IPS-20b (cell line): ENCODE measurements around the gene RRP12.
A peak's percentile ranks its signal among the peaks of the same experiment; 100 is the strongest.

Experiments used
- H3K27ac ChIP-seq: one replicate; pipeline ENCODE4 v1.5.1; 2013; ENCODE audit warnings: low read length
- H3K27me3 ChIP-seq: 2 replicates; pipeline ENCODE4 v1.6.1; 2013; ENCODE audit warnings: mild to moderate bottlenecking, low read length, inconsistent platforms; ENCODE audit not compliant: insufficient read depth
- H3K36me3 ChIP-seq: 2 replicates; pipeline ENCODE4 v1.6.1; 2013; ENCODE audit warnings: low read depth, mild to moderate bottlenecking, inconsistent platforms, low read length, moderate library complexity; ENCODE audit not compliant: insufficient read depth
- H3K4me1 ChIP-seq: 2 replicates; pipeline ENCODE4 v1.6.1; 2013; ENCODE audit warnings: mild to moderate bottlenecking, control low read depth, inconsistent platforms, low read length, moderate library complexity; ENCODE audit not compliant: insufficient read depth
- H3K4me3 ChIP-seq: 2 replicates; pipeline ENCODE4 v1.5.1; 2013; ENCODE audit warnings: mild to moderate bottlenecking, low read length, inconsistent platforms
- H3K9ac ChIP-seq: 2 replicates; pipeline ENCODE4 v1.6.1; 2013; ENCODE audit warnings: low read depth, mild to moderate bottlenecking, inconsistent platforms, low read length, moderate library complexity
- H3K9me3 ChIP-seq: 2 replicates; pipeline ENCODE4 v1.6.1; 2013; ENCODE audit warnings: mild to moderate bottlenecking, low read depth, low read length, inconsistent platforms; ENCODE audit not compliant: insufficient read depth

Gene RRP12, protein sequence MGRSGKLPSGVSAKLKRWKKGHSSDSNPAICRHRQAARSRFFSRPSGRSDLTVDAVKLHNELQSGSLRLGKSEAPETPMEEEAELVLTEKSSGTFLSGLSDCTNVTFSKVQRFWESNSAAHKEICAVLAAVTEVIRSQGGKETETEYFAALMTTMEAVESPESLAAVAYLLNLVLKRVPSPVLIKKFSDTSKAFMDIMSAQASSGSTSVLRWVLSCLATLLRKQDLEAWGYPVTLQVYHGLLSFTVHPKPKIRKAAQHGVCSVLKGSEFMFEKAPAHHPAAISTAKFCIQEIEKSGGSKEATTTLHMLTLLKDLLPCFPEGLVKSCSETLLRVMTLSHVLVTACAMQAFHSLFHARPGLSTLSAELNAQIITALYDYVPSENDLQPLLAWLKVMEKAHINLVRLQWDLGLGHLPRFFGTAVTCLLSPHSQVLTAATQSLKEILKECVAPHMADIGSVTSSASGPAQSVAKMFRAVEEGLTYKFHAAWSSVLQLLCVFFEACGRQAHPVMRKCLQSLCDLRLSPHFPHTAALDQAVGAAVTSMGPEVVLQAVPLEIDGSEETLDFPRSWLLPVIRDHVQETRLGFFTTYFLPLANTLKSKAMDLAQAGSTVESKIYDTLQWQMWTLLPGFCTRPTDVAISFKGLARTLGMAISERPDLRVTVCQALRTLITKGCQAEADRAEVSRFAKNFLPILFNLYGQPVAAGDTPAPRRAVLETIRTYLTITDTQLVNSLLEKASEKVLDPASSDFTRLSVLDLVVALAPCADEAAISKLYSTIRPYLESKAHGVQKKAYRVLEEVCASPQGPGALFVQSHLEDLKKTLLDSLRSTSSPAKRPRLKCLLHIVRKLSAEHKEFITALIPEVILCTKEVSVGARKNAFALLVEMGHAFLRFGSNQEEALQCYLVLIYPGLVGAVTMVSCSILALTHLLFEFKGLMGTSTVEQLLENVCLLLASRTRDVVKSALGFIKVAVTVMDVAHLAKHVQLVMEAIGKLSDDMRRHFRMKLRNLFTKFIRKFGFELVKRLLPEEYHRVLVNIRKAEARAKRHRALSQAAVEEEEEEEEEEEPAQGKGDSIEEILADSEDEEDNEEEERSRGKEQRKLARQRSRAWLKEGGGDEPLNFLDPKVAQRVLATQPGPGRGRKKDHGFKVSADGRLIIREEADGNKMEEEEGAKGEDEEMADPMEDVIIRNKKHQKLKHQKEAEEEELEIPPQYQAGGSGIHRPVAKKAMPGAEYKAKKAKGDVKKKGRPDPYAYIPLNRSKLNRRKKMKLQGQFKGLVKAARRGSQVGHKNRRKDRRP (N-terminal part only)

DNA sequence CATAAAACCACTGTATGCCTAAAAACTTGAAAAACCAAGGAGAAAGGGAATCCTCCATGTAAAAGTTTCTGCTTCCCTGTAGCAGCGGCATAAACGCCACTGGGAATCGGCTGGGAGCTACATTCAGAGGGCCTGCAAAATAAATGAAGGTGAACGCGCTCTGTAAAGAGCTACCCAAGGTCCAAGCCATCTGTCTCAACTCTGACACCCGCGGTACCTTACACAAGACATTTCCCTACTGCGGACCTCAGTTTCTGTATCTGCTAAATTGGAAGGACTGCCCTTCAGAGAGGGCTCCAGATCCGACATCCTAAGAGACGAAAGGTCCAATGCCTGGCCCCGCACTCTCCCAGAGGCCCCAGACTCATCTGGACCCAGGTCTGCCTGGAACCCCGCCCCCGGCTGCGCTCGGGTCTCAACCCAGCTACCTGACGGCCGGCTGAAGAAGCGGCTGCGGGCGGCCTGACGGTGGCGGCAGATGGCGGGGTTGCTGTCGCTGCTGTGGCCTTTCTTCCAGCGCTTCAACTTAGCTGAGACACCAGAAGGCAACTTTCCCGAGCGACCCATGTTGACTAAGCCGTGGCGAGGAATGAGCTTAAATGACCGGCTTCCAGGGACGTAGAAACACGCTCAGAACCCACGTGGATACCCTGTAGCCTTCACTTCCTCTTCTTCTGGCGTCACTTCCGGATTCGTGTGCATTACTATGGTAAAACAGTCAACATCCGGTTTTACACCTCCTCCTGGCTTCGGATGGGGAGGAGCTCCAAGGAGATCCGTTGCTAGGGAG, at the start of gene RRP12:
RRP12 (minus strand) TSS at position 676 of the 790 bp plus-strand sequence; CDS start at position 567, 109 bp downstream.
- peak within 1 kb of the TSS; percentile 74 for H3K4me3 ChIP-seq
- H3K27ac ChIP-seq, result no peak within 1 kb of the TSS
- peaks cover 24% of the 10 kb centered on the region for H3K36me3 ChIP-seq
- no peaks in the 10 kb centered on the region for H3K27me3 ChIP-seq
- H3K9ac ChIP-seq, result peak within 1 kb of the TSS; percentile 68; the same call in 1 of the 2 replicates
- peaks cover 4% of the 10 kb centered on the region; the same call in 1 of the 2 replicates for H3K4me1 ChIP-seq
- H3K9me3 ChIP-seq, result no peaks in the 10 kb centered on the region

DNA sequence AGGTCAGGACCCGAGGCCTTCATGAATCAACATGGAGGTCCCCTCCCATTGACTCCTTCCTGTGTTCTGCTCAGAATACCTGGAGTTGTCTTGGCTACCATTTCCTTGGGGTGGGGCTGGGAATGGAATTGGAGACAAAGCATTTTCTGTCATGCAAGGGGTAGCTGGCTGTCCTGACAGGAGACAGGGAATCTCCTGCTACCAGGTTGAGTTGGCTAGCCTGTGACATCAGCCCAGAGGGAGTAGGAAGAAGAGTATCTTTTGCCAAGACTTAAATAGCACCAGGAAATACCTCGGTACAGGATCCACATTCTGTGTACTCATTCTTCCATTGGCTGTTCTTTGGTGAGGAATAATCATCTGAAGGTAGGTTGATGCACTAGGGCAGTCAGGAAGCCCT, 49.7 kb upstream of the RRP12 start:
- Histone ChIP-seq H3K27ac (no peak overlapping the region), H3K4me1 (no peaks in the 10 kb centered on the region), H3K27me3 (no peaks in the 10 kb centered on the region), H3K36me3 (peaks cover 57% of the 10 kb centered on the region), H3K4me3 (no peak overlapping the region), H3K9ac (no peak overlapping the region), H3K9me3 (no peaks in the 10 kb centered on the region)

DNA sequence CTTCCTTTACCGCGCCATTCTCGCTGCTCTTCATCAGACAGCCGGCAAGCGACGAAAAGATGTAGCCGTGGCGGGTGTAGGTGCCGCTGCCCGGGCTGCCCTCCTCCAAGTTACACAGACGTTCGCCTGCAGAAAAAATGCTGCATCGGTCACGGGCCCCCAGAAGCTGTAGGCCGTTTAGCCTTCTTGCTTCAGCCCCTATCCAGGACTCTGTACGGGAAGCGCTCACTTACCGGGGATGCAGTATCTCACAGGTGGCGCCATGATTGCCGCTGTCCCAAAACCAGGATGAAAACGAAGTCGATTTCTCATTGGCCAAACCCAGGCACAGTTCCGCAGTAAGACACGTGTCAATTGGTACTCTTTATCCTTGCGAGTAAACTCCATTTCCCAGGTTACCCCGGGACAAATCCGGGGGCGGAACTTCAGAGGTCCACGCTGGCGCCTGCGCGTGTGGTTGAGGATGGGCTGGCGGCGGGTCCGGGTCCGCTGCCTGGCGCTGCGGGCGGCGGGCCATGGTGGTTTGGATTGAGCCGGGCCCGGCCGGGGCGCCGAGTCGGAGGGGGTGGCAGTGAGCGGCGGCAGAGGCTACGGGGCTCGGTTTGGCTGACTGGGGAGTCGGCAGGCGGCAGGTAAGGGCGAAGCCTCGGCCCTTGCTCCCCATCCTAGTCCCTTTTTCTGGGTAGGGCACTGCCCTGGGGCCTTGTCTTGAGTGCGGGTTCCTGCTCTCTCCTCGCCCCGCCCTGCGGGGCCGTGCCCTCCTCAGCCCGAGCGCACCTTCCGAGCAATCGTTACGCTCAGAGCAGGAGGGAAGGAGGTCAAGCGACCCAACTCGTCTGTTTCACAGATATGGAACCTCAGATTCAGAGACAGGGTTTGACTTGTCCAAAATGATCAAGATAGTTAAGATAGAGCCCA, 44.8 kb upstream of the RRP12 start, which contains the start of the genes EXOSC1 and ZDHHC16:
EXOSC1 (minus strand) TSS at position 285 of the 918 bp plus-strand sequence; CDS start at position 264, 21 bp downstream.
ZDHHC16 (plus strand) TSS at position 454 of the 918 bp plus-strand sequence. CDS start 5,501 bp downstream, outside the sequence.
- Histone ChIP-seq H3K36me3 (peaks cover 31% of the 10 kb centered on the region), H3K9me3 (no peaks in the 10 kb centered on the region), H3K27me3 (no peaks in the 10 kb centered on the region), H3K4me3 (peak within 1 kb of the TSS; percentile 82), H3K4me1 (0 out of 2 replicates have a peak, but pooled peaks cover 3% of the 10 kb centered on the region), H3K27ac (peak within 1 kb of the TSS; percentile 48), H3K9ac (peak within 1 kb of the TSS; percentile 94)

DNA sequence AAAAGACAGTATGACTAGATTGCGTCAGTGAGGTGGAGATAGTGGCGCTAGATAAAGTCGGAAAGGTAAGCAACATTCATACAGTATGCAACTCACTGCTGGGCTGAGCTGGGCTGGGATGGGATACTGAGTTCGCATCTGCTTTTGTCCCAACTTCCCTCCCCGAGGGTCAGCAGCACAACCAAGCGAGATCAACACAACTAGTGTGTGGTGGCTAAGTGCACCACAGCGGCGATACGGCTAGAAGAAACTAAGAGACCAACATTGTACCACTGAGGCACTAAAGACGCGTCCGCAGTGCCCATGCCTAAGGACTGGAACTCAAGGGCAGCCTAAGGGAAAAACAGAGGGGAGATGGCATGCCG, 44.2 kb upstream of the RRP12 start:
- no peaks in the 10 kb centered on the region for H3K27me3 ChIP-seq
- no peaks in the 10 kb centered on the region for H3K9me3 ChIP-seq
- H3K4me1 ChIP-seq, result 0 out of 2 replicates have a peak, but pooled peaks cover 3% of the 10 kb centered on the region
- H3K36me3 ChIP-seq, result peaks cover 31% of the 10 kb centered on the region
- H3K9ac ChIP-seq, result peak overlapping the region; percentile 94
- peak overlapping the region; percentile 11 for H3K27ac ChIP-seq
- peak overlapping the region; percentile 82 for H3K4me3 ChIP-seq

DNA sequence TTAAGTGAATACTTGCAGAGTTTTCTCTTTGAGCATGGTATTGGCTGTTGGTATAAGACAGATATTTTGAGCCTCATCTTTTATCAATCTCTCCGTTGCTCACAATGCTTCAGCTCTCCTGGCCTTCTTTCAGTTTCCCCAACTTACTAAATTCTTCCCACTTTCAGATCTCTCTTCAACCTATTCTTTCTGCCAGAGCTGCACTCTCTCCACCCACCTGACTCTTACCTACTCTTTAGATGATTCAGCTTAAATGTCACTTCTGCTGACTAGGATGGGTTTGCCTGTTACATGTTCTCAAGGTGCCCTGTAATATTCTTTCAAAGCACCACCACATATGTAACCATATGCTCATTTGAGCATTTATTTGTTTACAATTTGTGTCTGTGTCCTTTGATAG, 43.1 kb upstream of the RRP12 start:
- Histone ChIP-seq H3K27ac (no peak overlapping the region), H3K4me1 (0 out of 2 replicates have a peak, but pooled peaks cover 3% of the 10 kb centered on the region), H3K36me3 (peaks cover 38% of the 10 kb centered on the region), H3K27me3 (no peaks in the 10 kb centered on the region), H3K9me3 (no peaks in the 10 kb centered on the region), H3K9ac (no peak overlapping the region), H3K4me3 (peak overlapping the region; percentile 82; the same call in 1 of the 2 replicates)

DNA sequence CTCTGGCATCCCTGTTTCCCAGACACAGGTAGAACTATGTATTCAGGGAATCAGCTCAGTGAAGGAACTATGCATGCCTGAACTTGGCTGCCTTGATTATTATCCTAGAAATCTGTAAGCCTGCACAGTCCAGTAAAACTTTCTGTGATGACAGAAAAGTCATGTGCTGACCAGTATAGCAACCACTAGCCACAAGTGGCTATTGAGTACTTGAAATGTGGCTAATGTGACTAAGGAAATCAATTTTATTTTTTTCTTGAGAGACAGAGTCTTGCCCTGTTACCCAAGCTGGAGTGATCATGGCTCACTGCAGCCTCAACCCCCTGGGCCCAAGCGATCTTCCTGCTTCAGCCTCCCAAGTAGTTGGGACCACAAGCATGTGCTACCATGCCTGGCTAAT, 41.1 kb upstream of the RRP12 start:
- Histone ChIP-seq H3K4me3 (no peak overlapping the region), H3K27ac (no peak overlapping the region), H3K4me1 (0 out of 2 replicates have a peak, but pooled peaks cover 3% of the 10 kb centered on the region), H3K9me3 (no peaks in the 10 kb centered on the region), H3K9ac (no peak overlapping the region), H3K36me3 (peaks cover 51% of the 10 kb centered on the region), H3K27me3 (no peaks in the 10 kb centered on the region)

DNA sequence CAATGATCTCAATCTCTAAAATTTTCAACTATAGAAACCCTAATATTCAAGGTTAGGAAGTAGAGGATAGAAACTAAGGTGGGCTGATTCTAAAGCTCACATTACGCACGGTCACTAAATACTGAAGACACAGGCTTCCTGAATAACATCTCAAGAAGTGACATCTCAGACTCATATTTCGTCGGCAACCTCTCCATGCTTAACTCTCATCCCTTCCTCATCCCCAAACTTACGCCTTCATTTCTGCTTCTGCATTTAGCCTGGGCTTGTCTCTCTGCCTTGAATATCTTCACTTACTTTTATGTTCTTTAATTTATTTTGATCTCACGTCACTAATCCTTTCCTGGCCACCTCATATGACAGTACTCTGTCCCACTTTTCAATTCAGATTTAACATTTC, 34.1 kb upstream of the RRP12 start:
- H3K9ac ChIP-seq, result no peak overlapping the region
- H3K4me1 ChIP-seq, result no peaks in the 10 kb centered on the region
- H3K27me3 ChIP-seq, result no peaks in the 10 kb centered on the region
- peaks cover 87% of the 10 kb centered on the region for H3K36me3 ChIP-seq
- H3K27ac ChIP-seq, result no peak overlapping the region
- no peak overlapping the region for H3K4me3 ChIP-seq
- no peaks in the 10 kb centered on the region for H3K9me3 ChIP-seq

DNA sequence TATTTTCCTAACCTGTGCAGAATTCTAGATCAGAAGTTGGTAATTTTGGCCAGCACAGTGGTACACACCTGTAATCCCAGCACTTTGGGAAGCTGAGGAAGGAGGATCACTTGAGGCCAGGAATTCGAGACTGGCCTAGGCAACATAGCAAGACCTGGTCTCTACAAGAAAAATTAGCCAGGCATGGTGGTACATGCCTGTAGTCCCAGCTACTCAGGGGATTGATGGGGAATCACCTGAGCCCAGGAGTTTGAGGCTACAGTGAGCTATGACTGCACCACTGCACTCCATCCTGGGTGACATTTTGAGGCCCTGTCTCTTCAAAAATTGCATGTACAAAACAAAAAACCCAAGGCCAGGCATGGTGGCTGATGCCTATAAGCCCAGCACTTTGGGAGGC, 33.4 kb upstream of the RRP12 start:
- Histone ChIP-seq H3K9me3 (no peaks in the 10 kb centered on the region), H3K36me3 (peaks cover 88% of the 10 kb centered on the region), H3K27ac (no peak overlapping the region), H3K27me3 (no peaks in the 10 kb centered on the region), H3K4me3 (no peak overlapping the region), H3K9ac (no peak overlapping the region), H3K4me1 (no peaks in the 10 kb centered on the region)

DNA sequence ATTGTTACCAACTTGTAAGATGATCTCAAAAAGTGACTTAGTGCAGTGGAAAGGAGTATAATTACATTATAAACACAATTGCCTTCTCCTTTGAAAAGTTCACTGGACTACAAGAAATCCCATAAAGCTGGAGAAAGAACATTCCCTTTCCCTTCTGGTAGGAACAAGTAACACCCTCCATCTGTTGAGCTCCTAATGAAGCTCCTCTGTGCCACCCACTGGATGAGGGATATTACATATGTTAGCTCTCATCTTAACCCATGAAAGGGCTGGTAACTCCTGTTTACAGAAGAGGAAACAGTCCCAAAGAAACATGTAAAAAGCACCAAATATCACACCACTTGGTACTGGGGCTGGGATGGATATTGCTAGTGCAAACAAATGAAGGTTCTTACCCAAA, 32.9 kb upstream of the RRP12 start:
- H3K9ac ChIP-seq, result no peak overlapping the region

DNA sequence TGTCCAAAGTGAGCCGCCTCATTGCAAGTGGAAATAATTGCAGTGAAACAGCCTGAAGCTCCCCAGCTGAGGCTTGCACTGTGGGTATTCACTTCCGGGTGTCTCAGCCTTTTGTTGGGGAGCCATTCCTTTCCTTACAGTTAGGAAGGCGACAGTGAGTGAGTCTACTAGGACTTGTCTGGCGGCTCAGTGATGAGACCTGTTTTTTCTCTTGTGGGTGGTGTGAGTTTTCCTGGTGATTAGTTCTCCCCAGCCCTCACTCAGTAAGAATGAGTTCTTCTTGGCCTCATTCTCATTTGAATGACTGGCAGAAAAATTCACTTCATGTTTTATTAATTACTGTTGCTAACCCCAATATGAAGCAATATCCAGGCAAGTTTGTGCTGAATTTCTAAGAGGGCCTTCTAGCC, 27.4 kb upstream of the RRP12 start:
- H3K9ac ChIP-seq, result peak overlapping the region; percentile 98
- H3K4me1 ChIP-seq, result peaks cover 8% of the 10 kb centered on the region; the same call in 1 of the 2 replicates
- peaks cover 57% of the 10 kb centered on the region for H3K36me3 ChIP-seq
- H3K27me3 ChIP-seq, result no peaks in the 10 kb centered on the region
- H3K4me3 ChIP-seq, result peak overlapping the region; percentile 93
- no peaks in the 10 kb centered on the region for H3K9me3 ChIP-seq
- H3K27ac ChIP-seq, result peak overlapping the region; percentile 78

More for the DNA sequence above, 32.9 kb upstream of the RRP12 start:
- peaks cover 88% of the 10 kb centered on the region for H3K36me3 ChIP-seq
- no peak overlapping the region for H3K27ac ChIP-seq
- H3K27me3 ChIP-seq, result no peaks in the 10 kb centered on the region
- H3K4me3 ChIP-seq, result no peak overlapping the region
- H3K9me3 ChIP-seq, result no peaks in the 10 kb centered on the region
- H3K4me1 ChIP-seq, result no peaks in the 10 kb centered on the region; the same call in 1 of the 2 replicates
